GM21390 (cell line): Measurements from ENCODE around the gene CYTH1.

Source experiments
- ATAC-seq: cut with Tn5 transposase; IDR thresholded peaks from one replicate; pipeline ENCODE4 v1.9.1; 2021; ENCODE audit not compliant: unreplicated experiment

CYTH1 gene

GRCh38 chr17:78718575-78719208 lies 63.4 kb downstream of the CYTH1 start:
- no peak for ATAC-seq

GRCh38 chr17:78717431-78717980 lies 64.6 kb downstream of the CYTH1 start:
- ATAC-seq: no peak

GRCh38 chr17:78716814-78717393 lies 65.2 kb downstream of the CYTH1 start:
- no peak for ATAC-seq

- ATAC-seq: no peak
Observed at GRCh38 chr17:78716292-78716691, 65.8 kb downstream of the CYTH1 start.

- ATAC-seq: no peak
Observed at GRCh38 chr17:78715876-78716275, 66.2 kb downstream of the CYTH1 start.

- no peak for ATAC-seq
Observed at GRCh38 chr17:78715000-78715771, 66.9 kb downstream of the CYTH1 start.

GRCh38 chr17:78714534-78714933 lies 67.5 kb downstream of the CYTH1 start:
- ATAC-seq: no peak

- ATAC-seq: no peak
Observed at GRCh38 chr17:78712043-78712442, 70.0 kb downstream of the CYTH1 start.

- ATAC-seq: no peak
Observed at GRCh38 chr17:78710607-78711006, 71.5 kb downstream of the CYTH1 start.

- ATAC-seq: no peak
Observed at GRCh38 chr17:78709751-78710181, 72.3 kb downstream of the CYTH1 start.

GRCh38 chr17:78709119-78709681 lies 72.9 kb downstream of the CYTH1 start:
- ATAC-seq: peak; percentile 67

- ATAC-seq: no peak
Observed at GRCh38 chr17:78708510-78708973, 73.5 kb downstream of the CYTH1 start.

- no peak for ATAC-seq
Observed at GRCh38 chr17:78707923-78708322, 74.2 kb downstream of the CYTH1 start.

- no peak for ATAC-seq
Observed at GRCh38 chr17:78707016-78707415, 75.1 kb downstream of the CYTH1 start.

- ATAC-seq: peak; percentile 67
Observed at GRCh38 chr17:78706271-78706915, 75.7 kb downstream of the CYTH1 start.

GRCh38 chr17:78705071-78705470 lies 77.0 kb downstream of the CYTH1 start:
- no peak for ATAC-seq

- ATAC-seq: no peak
Observed at GRCh38 chr17:78704594-78704993, 77.5 kb downstream of the CYTH1 start.

- no peak for ATAC-seq
Observed at GRCh38 chr17:78697554-78698343, 84.3 kb downstream of the CYTH1 start.

- ATAC-seq: no peak
Observed at GRCh38 chr17:78697122-78697521, 85.0 kb downstream of the CYTH1 start.
